AG04450 (cell line): Measurements from ENCODE around the gene NAV1. TPM values are rescaled to one million over a fixed set of nuclear protein-coding genes. Genes with fewer than 3 reads are reported as not detected.

Experiments used
- CTCF ChIA-PET: fragments of 300-600, 350-600 bp; formaldehyde crosslinking; extraction: SDS; loops from one replicate; lab custom pipeline; 2022; ENCODE audit warnings: antibody characterized with exemption, inconsistent platforms; lab: Charles Lee
- POLR2A ChIA-PET: fragments of 350-600 bp; formaldehyde crosslinking; extraction: SDS; loops from one replicate; lab custom pipeline; 2021; ENCODE audit warnings: antibody characterized with exemption, inconsistent platforms; lab: Yijun Ruan, JAX
- DNase-seq: peaks from one replicate; pipeline ENCODE4 v3.0.0-alpha.2; 2011; ENCODE audit warnings: low read depth, low spot score
- H3K27ac ChIP-seq: one replicate; pipeline ENCODE4 v1.5.1; 2012; ENCODE audit warnings: low read depth, low read length, control low read depth
- H3K27me3 ChIP-seq: one replicate; pipeline ENCODE4 v1.6.0; 2012; ENCODE audit warnings: low read length; ENCODE audit not compliant: control insufficient read depth, insufficient read depth
- H3K4me3 ChIP-seq: 2 replicates; pipeline ENCODE4 v1.5.1; 2011; ENCODE audit warnings: mild to moderate bottlenecking, low read depth, low read length, control low read depth
- H3K9me3 ChIP-seq: 2 replicates; pipeline ENCODE4 v1.5.1; 2012; ENCODE audit warnings: low read length; ENCODE audit not compliant: control insufficient read depth, insufficient read depth
- polyA plus RNA-seq: library from polyadenylated mRNA; depleted of rRNA; stranded (reverse); fragments of >200 nt; gene quantifications from 2 replicates; pipeline ENCODE4 v1.2.3, GENCODE V29; 2011
- TF ChIP-seq, protein P1 (sequence below): IDR thresholded peaks from 2 replicates; pipeline ENCODE4 v1.5.1; 2011; ENCODE audit warnings: low read depth, low read length, control low read depth, inconsistent platforms

NAV1 gene
- polyA plus RNA-seq, 1 experiment, result 17.5 TPM

DNA sequence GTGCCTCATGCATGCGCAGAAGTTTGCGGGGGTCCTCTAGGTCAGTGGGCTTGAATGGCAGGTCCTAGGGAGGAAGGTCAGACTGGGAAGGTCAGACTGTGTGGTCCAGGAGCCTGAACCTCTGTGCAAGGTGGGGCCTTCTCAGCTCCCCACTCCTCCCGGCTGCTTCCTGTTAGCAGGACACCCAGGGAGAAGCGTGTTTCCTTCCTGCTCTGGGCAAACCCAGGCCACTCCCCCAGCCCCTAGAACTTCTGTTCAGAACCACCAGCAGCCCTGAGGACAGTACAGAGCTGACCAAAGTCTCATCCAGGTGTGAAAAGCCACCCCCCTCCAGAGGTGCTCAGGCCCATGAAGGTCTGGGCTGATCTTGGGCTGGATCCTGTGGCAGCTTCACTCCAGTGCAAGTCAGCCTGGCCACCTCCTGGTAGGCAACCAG lies 29.9 kb downstream of the NAV1 start:
- H3K27me3 ChIP-seq, result no peaks in the 10 kb centered on the region
- no peak for DNase-seq
- no peak overlapping the region for H3K27ac ChIP-seq
- POLR2A ChIA-PET, result interaction anchor here (1.3 kb wide), 1 partner anchor 81 kb away, joined by 3 read pairs; no protein-coding TSS in a partner anchor
- TF ChIP-seq, protein P1, sequence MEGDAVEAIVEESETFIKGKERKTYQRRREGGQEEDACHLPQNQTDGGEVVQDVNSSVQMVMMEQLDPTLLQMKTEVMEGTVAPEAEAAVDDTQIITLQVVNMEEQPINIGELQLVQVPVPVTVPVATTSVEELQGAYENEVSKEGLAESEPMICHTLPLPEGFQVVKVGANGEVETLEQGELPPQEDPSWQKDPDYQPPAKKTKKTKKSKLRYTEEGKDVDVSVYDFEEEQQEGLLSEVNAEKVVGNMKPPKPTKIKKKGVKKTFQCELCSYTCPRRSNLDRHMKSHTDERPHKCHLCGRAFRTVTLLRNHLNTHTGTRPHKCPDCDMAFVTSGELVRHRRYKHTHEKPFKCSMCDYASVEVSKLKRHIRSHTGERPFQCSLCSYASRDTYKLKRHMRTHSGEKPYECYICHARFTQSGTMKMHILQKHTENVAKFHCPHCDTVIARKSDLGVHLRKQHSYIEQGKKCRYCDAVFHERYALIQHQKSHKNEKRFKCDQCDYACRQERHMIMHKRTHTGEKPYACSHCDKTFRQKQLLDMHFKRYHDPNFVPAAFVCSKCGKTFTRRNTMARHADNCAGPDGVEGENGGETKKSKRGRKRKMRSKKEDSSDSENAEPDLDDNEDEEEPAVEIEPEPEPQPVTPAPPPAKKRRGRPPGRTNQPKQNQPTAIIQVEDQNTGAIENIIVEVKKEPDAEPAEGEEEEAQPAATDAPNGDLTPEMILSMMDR, result no peak
- no peaks in the 10 kb centered on the region for H3K9me3 ChIP-seq
- H3K4me3 ChIP-seq, result no peak overlapping the region
- CTCF ChIA-PET, result no interaction called here

DNA sequence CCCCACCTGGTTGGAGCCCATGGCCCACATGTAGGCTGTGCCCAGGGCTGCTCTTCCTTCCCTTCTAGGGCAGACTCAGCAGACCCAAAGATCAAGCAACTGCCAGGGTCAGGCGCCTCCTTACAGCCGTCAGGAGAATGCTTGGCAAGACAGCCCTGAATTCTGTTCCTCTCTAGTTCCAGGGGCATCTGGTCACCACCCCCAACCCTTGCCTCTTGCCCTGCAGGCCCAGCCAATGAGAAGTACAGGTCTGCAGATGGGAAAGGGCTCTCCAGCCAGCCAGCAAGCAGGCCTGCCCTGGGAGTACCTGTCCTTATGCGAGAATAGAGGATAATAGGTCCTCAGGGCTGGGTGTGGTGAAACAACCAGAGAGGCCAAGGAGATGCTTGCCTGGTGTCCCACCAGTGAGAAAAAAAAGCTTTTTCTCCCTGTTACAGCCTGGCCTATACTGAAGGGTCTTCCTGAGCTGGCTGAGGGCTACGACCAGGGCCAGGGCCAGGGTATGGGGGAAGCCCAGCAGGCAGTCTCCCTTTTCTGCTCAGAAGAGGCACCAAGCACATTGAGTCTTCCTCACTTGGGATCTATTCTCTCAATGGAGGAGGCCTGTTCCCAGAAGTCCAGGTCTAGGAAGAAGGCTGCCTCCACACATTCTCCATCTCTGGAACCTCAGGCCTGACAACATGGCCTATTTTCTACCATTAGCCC lies 31.4 kb downstream of the NAV1 start:
- H3K27me3 ChIP-seq, result no peaks in the 10 kb centered on the region
- no peak overlapping the region for H3K4me3 ChIP-seq
- no peaks in the 10 kb centered on the region; the same call in 1 of the 2 replicates for H3K9me3 ChIP-seq
- H3K27ac ChIP-seq, result no peak overlapping the region
- ChIA-PET POLR2A (no interaction called here), CTCF (interaction anchor here (0.8 to 0.9 kb wide), 2 partner anchors 11 kb away, joined by 3 read pairs; no protein-coding TSS in a partner anchor)
- DNase-seq, result no peak
- TF ChIP-seq, protein P1, result no peak

DNA sequence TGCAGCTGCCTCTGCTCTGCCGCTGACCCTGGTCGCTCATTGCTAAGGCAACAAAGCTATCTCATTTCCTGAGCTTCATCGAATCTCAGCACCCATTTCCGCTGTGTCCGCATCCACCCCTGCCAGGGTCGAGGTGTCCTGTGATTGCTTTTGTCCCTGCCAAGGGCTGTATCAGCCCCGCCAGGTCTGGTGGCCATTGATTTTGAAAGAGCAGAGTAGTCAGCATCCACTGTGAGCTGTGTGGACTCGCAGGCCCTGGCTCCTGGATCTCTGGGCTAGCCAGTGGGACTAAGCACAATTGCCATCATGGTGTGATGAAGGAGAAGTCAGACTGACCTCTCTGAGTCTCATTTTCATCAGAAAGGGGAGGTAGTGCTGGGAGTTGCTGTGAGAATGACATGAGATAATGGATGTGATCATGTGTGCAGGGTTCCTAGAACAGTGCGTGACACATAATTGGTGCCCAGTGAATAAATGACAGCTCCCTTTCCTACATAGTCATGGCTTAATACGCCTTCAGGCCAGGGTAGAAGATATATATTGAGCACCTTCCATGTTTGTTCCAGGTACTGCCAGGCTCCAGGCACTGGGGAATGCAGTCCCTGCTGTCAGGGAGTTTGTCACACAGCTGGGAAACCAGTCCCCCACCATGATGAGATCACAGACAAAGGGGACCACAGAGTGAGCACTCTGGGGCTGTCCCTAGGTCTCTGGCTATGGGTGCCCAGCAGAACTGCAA lies 32.1 kb downstream of the NAV1 start:
- ChIA-PET CTCF (interaction anchor here (0.8 to 0.9 kb wide), 2 partner anchors 11 to 12 kb away, joined by 3 read pairs; no protein-coding TSS in a partner anchor), POLR2A (interaction anchor here (0.8 kb wide), 1 partner anchor 13 kb away, joined by 3 read pairs; no protein-coding TSS in a partner anchor)
- H3K27me3 ChIP-seq, result no peaks in the 10 kb centered on the region
- no peaks in the 10 kb centered on the region; the same call in 1 of the 2 replicates for H3K9me3 ChIP-seq
- no peak overlapping the region for H3K27ac ChIP-seq
- TF ChIP-seq, protein P1, result no peak
- H3K4me3 ChIP-seq, result no peak overlapping the region
- DNase-seq, result no peak

DNA sequence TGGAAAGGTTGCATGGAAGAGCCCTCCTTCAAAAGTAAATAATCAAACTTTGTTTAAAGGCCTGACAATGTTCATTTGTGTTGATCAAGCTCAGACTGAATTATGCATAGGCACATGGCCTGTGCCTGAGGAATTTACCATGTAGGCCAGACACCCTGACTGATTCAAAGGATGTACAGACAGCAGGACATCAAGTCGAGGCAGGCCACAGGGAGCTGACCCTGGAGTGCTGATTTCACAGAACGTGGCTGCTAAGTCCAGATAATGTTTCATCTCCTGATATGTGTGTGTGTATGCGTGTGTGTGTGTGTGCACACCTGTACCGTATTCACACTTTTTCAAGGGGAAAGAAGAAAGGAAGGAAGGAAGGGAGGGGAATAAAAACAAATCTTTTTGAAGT lies 34.1 kb downstream of the NAV1 start:
- Histone ChIP-seq H3K27me3 (no peaks in the 10 kb centered on the region), H3K27ac (no peak overlapping the region), H3K4me3 (no peak overlapping the region), H3K9me3 (no peaks in the 10 kb centered on the region; the same call in 1 of the 2 replicates)
- ChIA-PET CTCF (interaction anchor here (0.9 to 1.6 kb wide), 4 partner anchors 9 to 220 kb away, joined by 3 read pairs; no protein-coding TSS in a partner anchor), POLR2A (no interaction called here)
- no peak for DNase-seq
- TF ChIP-seq, protein P1, result no peak
